Mammary microvascular endothelial cell (primary cell): ENCODE data around the gene MCM9. TPM values are rescaled to one million over a fixed set of nuclear protein-coding genes. Genes with fewer than 3 reads are reported as not detected.

Experiments used
- total RNA-seq: library from RNA; depleted of rRNA; stranded (reverse); fragments of >200 nt; gene quantifications from 2 replicates; pipeline ENCODE4 v1.2.3, GENCODE V29; 2015

Gene MCM9
- 8.4 and 9.7 TPM in 2 replicates for total RNA-seq

DNA sequence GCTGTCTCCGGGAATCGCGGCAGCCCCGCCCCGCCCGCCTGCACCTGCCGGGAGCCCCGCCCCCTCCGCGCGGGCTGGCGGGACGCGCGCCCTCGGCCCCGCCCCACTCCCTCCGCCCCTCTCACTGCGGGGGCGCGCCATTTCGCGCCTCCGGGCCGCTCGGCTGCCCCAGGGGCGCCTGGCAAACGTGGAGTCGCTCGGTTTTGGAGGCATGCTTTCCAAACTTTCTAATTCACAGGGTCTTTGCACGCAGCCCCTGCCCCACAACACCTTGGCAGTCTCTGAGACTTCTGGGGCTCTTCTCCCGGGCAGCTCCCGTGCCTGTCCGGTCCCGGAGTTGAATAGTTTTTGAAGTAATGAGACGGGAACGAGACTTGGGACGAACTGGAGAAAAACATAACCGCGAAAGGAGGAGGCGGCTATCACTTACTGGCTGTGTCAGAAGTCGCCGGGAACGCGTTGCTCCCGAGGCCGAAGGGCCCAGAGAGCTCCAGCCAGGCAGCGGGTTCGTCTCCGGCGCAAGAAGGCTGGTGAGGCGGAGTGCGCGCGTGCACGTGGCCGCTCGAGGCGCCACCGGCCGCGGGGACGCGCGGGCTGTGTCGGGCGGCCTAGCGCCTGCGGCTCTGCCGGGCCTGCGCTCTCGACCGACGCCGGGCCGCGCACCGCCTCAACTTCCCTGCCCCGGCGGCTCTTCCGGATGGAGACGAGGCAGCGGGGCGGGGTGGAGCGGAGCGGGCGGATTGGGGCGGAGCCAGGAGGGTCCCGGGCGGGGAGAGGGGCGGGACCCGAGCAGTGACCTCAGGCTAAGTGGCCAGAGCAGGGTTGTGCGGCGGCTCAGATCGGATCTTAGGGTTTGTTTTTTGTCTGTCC lies at the start of gene MCM9:
Gene MCM9 (minus strand): TSS at position 699 of the 870 bp plus-strand sequence. CDS start 3,436 bp downstream, outside the sequence.

DNA sequence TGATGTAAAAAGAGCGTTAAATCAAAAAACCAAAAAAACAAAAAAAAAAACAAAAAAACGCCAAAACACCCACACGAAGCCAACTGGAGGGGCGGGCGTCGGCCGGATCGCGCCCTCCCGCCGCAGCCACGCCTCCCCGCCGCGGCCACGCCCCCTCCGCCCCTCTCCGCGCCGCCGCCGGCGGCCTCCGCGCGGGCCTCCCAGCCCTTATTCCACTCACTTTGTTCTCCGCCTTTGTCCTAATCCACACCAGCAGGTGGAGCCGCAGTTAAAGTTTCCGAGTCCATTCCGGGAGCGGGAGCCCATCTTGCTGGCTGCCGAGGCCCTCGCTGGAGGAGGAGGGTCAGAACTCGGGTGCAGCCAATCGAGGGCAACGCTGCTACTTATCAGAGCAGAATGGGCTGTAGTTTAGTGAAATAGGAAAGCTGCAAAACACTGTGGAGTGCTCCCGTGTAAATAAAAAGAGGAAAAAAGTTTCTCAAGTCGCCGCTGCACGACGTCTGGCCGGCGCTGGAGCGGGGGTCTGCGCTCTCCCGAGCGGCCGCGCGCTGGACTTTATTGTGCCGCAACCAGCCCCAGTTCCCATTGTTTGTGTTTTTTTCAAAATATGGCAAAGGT lies 41.0 kb downstream of the MCM9 start, which contains the start of gene ASF1A:
Gene ASF1A (plus strand): TSS at position 346 of the 618 bp plus-strand sequence. CDS start 262 bp downstream, at position 608.

Other genes starting within 250 kb of the MCM9 start
- gene ASF1A, start 41.0 kb downstream of the MCM9 start, total RNA-seq, result 12.8 and 15.7 TPM in 2 replicates
- gene FAM184A, start 143.5 kb upstream of the MCM9 start, total RNA-seq, result under 0.01 and 0.54 TPM in 2 replicates